GM18520 (cell line): ENCODE measurements around the gene UMODL1.

Experiments
- ATAC-seq: cut with Tn5 transposase; IDR thresholded peaks from one replicate; pipeline ENCODE4 v1.9.1; 2021; ENCODE audit not compliant: unreplicated experiment

UMODL1 gene

GRCh38 chr21:42129300-42130266 is 58.5 kb downstream of the UMODL1 start:
- ATAC-seq: no peak

- no peak for ATAC-seq
Measured at GRCh38 chr21:42130441-42130840, 59.3 kb downstream of the UMODL1 start.

GRCh38 chr21:42132183-42132582 is 61.1 kb downstream of the UMODL1 start:
- no peak for ATAC-seq

- no peak for ATAC-seq
Measured at GRCh38 chr21:42133131-42133530, 62.0 kb downstream of the UMODL1 start.

- no peak for ATAC-seq
Measured at GRCh38 chr21:42135386-42136052, 64.4 kb downstream of the UMODL1 start.

GRCh38 chr21:42137191-42137904 is 66.2 kb downstream of the UMODL1 start:
- ATAC-seq: no peak

- ATAC-seq: no peak
Measured at GRCh38 chr21:42140196-42140934, 69.2 kb downstream of the UMODL1 start.

- ATAC-seq: no peak
Measured at GRCh38 chr21:42141643-42142042, 70.5 kb downstream of the UMODL1 start.

GRCh38 chr21:42142141-42142540 is 71.0 kb downstream of the UMODL1 start:
- no peak for ATAC-seq

GRCh38 chr21:42142627-42143026 is 71.5 kb downstream of the UMODL1 start:
- no peak for ATAC-seq

GRCh38 chr21:42143111-42143510 is 72.0 kb downstream of the UMODL1 start:
- ATAC-seq: no peak

- no peak for ATAC-seq
Measured at GRCh38 chr21:42144221-42144620, 73.1 kb downstream of the UMODL1 start.

- no peak for ATAC-seq
Measured at GRCh38 chr21:42144679-42145568, 73.8 kb downstream of the UMODL1 start.

- ATAC-seq: no peak
Measured at GRCh38 chr21:42145569-42146272, 74.6 kb downstream of the UMODL1 start.

- ATAC-seq: no peak
Measured at GRCh38 chr21:42146273-42146805, 75.2 kb downstream of the UMODL1 start.

- ATAC-seq: no peak
Measured at GRCh38 chr21:42146821-42147220, 75.7 kb downstream of the UMODL1 start.

GRCh38 chr21:42147386-42148020 is 76.4 kb downstream of the UMODL1 start:
- no peak for ATAC-seq

- ATAC-seq: no peak
Measured at GRCh38 chr21:42148097-42148496, 77.0 kb downstream of the UMODL1 start.
